Smooth muscle cell (in vitro differentiated cells): ENCODE measurements around the gene DMBT1. TPM values are rescaled to one million over a fixed set of nuclear protein-coding genes. Genes with fewer than 3 reads are reported as not detected.

Experiments used
- DNase-seq: peaks from one replicate; lab custom pipeline; 2025; ENCODE audit not compliant: unreplicated experiment; lab: John Stamatoyannopoulos, UW
- H2AFZ ChIP-seq: fragments of 200-600 bp; sonication (generic); 2 replicates; pipeline ENCODE4 v1.6.0; 2016; ENCODE audit warnings: antibody characterized with exemption, low read depth, mild to moderate bottlenecking
- H3F3A ChIP-seq: fragments of 200-600 bp; sonication (generic); 2 replicates; pipeline ENCODE4 v1.6.0; 2017; ENCODE audit warnings: antibody characterized with exemption, low read depth
- H3K27ac ChIP-seq: fragments of 200-600 bp; sonication (generic); 2 replicates; pipeline ENCODE4 v1.5.1; 2016; ENCODE audit warnings: low read depth, mild to moderate bottlenecking
- H3K27me3 ChIP-seq: fragments of 200-600 bp; sonication (generic); 2 replicates; pipeline ENCODE4 v1.6.1; 2016; ENCODE audit warnings: low read depth, mild to moderate bottlenecking
- H3K36me3 ChIP-seq: fragments of 200-600 bp; sonication (generic); 2 replicates; pipeline ENCODE4 v1.5.1; 2016; ENCODE audit warnings: low read depth
- H3K4me1 ChIP-seq: fragments of 200-600 bp; sonication (generic); 2 replicates; pipeline ENCODE4 v1.5.1; 2016; ENCODE audit warnings: low read depth
- H3K4me2 ChIP-seq: fragments of 200-600 bp; sonication (generic); 2 replicates; pipeline ENCODE4 v1.6.0; 2016; ENCODE audit warnings: mild to moderate bottlenecking
- H3K4me3 ChIP-seq: fragments of 200-600 bp; sonication (generic); 2 replicates; pipeline ENCODE4 v1.5.1; 2016; ENCODE audit warnings: mild to moderate bottlenecking
- H3K79me2 ChIP-seq: fragments of 200-600 bp; sonication (generic); 2 replicates; pipeline ENCODE4 v1.6.0; 2016; ENCODE audit warnings: low read depth, mild to moderate bottlenecking
- H3K9ac ChIP-seq: fragments of 200-600 bp; sonication (generic); 2 replicates; pipeline ENCODE4 v1.6.0; 2016; ENCODE audit warnings: low read depth
- H3K9me3 ChIP-seq: fragments of 200-600 bp; sonication (generic); replicated peaks from 2 replicates; pipeline ENCODE4 v1.5.1; 2016; ENCODE audit warnings: low read depth
- H4K20me1 ChIP-seq: fragments of 200-600 bp; sonication (generic); 2 replicates; pipeline ENCODE4 v1.6.0; 2016; ENCODE audit warnings: low read depth
- CTCF ChIP-seq: fragments of 200-600 bp; sonication (generic); IDR thresholded peaks from 2 replicates; pipeline ENCODE4 v1.5.1; 2017; ENCODE audit warnings: borderline replicate concordance, mild to moderate bottlenecking, antibody characterized with exemption; ENCODE audit not compliant: insufficient read depth, poor library complexity, severe bottlenecking
- WGBS: methylation state at CpG from one replicate; pipeline ENCODE4 v1.1.7; 2016; ENCODE audit warnings: low lambda C conversion rate; 5-methylcytosine and 5-hydroxymethylcytosine counted together
- polyA plus RNA-seq: library from polyadenylated mRNA; unstranded; fragments of >200 nt; fragmentation: Nextera tagmentation; extraction: Ambion mirVana; gene quantifications from 2 replicates; pipeline ENCODE4 v1.2.1, GENCODE V29; 2016
- total RNA-seq: library from RNA; depleted of rRNA; stranded (reverse); fragments of >200 nt; gene quantifications from 2 replicates; pipeline ENCODE4 v1.2.3, GENCODE V29; 2014

DMBT1 gene
- total and polyA plus RNA-seq, 2 experiments from 2014 or later, result not detected

GRCh38 chr10:122548407-122549085 lies 12.0 kb upstream of the DMBT1 start:
- no peak for DNase-seq
- Histone ChIP-seq H3K27me3 (no peaks in the 10 kb centered on the region), H3K4me1 (no peaks in the 10 kb centered on the region), H3K4me3 (no peak overlapping the region), H2AFZ (no peak overlapping the region), H3K36me3 (no peaks in the 10 kb centered on the region), H3K9me3 (no peaks in the 10 kb centered on the region), H3F3A (no peaks in the 10 kb centered on the region), H3K9ac (no peak overlapping the region), H3K4me2 (no peak overlapping the region), H4K20me1 (no peaks in the 10 kb centered on the region), H3K79me2 (no peaks in the 10 kb centered on the region), H3K27ac (no peak overlapping the region)
- no peak for TF ChIP-seq CTCF
- 83% methylated on average over 11 of the region's 11 CpGs for WGBS

GRCh38 chr10:122549636-122550035 lies 10.9 kb upstream of the DMBT1 start:
- Histone ChIP-seq H3K79me2 (no peaks in the 10 kb centered on the region), H3K9me3 (no peaks in the 10 kb centered on the region), H3K27me3 (no peaks in the 10 kb centered on the region), H3K4me2 (no peak overlapping the region), H3K27ac (no peak overlapping the region), H2AFZ (no peak overlapping the region), H3K4me1 (no peaks in the 10 kb centered on the region), H4K20me1 (no peaks in the 10 kb centered on the region), H3K9ac (no peak overlapping the region), H3K36me3 (no peaks in the 10 kb centered on the region), H3K4me3 (no peak overlapping the region), H3F3A (no peaks in the 10 kb centered on the region)
- WGBS, result 85% methylated on average over 2 of the region's 2 CpGs
- no peak for DNase-seq
- no peak for TF ChIP-seq CTCF

GRCh38 chr10:122550427-122550826 lies 10.1 kb upstream of the DMBT1 start:
- Histone ChIP-seq H4K20me1 (no peaks in the 10 kb centered on the region), H3K36me3 (no peaks in the 10 kb centered on the region), H3F3A (no peaks in the 10 kb centered on the region), H3K4me2 (no peak overlapping the region), H3K27me3 (no peaks in the 10 kb centered on the region), H3K9ac (no peak overlapping the region), H3K4me1 (no peaks in the 10 kb centered on the region), H3K27ac (no peak overlapping the region), H3K79me2 (no peaks in the 10 kb centered on the region), H3K9me3 (no peaks in the 10 kb centered on the region), H2AFZ (no peak overlapping the region), H3K4me3 (no peak overlapping the region)
- no peak for DNase-seq
- 97% methylated on average over 9 of the region's 9 CpGs for WGBS
- TF ChIP-seq CTCF, result no peak

- TF ChIP-seq CTCF, result no peak
- Histone ChIP-seq H3K9ac (no peak overlapping the region), H3F3A (no peaks in the 10 kb centered on the region), H3K79me2 (no peaks in the 10 kb centered on the region), H3K27me3 (no peaks in the 10 kb centered on the region), H3K27ac (no peak overlapping the region), H3K4me1 (no peaks in the 10 kb centered on the region), H3K36me3 (no peaks in the 10 kb centered on the region), H3K9me3 (no peaks in the 10 kb centered on the region), H2AFZ (no peak overlapping the region), H3K4me2 (no peak overlapping the region), H3K4me3 (no peak overlapping the region), H4K20me1 (no peaks in the 10 kb centered on the region)
- DNase-seq, result no peak
- WGBS, result 81% methylated on average over 3 of the region's 3 CpGs
Measured at GRCh38 chr10:122550983-122551382, 9.6 kb upstream of the DMBT1 start.
